ENCODE data around the gene NFIA. TPM values are rescaled to one million over a fixed set of nuclear protein-coding genes. Genes with fewer than 3 reads are reported as not detected.

NFIA gene
- polyA plus RNA-seq = 10 to 100 TPM in 2 of 3 donors, 1 to 10 TPM in 1; 3.9 to 25.9 (median 18.2) TPM

DNA sequence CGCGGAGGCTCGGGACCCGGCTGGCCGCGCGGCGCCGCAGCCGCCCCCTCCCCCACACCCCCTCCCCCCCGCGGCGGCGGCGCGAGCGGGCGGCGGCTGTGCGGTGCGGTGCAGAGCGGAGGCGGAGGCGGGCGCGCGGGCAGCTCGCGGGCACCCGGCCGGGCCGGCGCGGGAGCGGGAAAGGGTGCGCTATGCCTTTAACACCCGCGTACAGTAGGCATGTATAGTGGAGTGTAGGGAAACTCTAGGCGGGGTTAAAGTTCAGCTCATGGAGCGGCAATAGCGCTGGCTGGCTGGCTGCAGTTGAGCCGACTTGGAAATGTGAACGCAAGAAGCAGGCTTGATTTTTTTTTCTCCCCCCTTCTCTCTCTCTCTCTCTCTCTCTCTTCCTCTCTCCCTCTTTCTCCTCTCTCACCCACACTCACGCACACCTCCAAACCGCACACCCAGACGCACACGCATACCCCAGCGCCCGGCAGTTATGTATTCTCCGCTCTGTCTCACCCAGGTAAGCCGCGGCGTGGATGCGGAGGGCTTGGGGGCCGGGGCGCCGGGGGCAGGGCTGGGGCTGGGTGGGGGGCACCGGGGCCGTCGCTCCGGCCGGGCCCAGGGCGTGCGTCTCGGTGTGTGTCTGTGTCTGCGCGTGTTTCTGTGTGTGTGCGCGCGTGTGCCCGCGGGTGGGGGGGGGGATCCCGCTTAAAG lies at the start of gene NFIA:
NFIA (plus strand) TSS at position 251 of the 702 bp plus-strand sequence.
- H3K27ac ChIP-seq (ENCODE audit: low read depth, low read length) = peak within 1 kb of the TSS; percentile 90
- 0 to 1% (median 1%) methylated on average over 35 to 62 of the region's 73 CpGs for WGBS, 3 donors

DNA sequence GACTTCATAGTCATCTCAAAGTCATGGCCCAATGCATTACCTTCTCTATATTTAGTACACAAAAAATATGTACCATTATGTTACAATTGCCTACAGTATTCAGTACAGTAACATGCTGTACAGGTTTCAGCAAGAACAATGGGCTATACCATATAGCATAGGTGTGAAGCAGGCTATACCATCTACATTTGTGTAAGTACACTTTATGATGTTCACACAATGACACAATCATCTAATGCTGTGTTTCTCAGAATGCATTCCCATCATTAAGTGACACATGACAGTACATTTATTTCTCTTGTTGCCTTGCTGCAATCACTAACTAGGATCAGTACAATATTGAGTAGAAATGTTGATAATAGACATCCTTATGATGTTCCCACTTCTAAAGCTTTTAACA lies 46.5 kb upstream of the NFIA start:
- no peak overlapping the region for H3K27ac ChIP-seq (ENCODE audit: low read depth, low read length)

DNA sequence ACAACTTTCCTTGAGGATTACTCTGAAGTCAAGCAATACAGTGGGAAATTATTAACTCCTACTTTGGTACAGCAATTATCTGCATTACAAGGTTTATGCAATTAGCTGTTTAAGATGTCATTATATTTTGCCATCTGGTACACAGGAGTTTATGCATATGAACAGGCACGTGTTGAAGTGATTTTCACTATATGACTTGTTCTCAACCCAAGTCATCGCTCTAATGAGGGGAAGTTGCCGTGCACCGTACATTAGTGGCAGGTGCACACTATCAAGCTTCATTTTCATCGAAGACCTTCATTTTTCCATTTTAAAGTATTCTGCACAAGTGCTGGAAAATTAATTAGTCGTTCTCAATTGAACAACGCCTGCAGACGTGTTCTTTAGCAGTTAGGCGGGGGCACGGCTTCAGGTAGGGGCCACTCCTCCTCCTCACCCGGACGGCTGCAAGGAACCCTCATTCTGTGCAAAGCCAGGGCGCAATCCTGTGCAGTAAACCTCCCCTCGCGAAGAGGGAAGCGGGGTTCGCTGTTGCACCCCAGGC lies 39.8 kb upstream of the NFIA start:
- no peak overlapping the region for H3K27ac ChIP-seq (ENCODE audit: low read depth, low read length)
- 24 to 27% (median 26%) methylated on average over 17 of the region's 17 CpGs for WGBS, 3 donors

DNA sequence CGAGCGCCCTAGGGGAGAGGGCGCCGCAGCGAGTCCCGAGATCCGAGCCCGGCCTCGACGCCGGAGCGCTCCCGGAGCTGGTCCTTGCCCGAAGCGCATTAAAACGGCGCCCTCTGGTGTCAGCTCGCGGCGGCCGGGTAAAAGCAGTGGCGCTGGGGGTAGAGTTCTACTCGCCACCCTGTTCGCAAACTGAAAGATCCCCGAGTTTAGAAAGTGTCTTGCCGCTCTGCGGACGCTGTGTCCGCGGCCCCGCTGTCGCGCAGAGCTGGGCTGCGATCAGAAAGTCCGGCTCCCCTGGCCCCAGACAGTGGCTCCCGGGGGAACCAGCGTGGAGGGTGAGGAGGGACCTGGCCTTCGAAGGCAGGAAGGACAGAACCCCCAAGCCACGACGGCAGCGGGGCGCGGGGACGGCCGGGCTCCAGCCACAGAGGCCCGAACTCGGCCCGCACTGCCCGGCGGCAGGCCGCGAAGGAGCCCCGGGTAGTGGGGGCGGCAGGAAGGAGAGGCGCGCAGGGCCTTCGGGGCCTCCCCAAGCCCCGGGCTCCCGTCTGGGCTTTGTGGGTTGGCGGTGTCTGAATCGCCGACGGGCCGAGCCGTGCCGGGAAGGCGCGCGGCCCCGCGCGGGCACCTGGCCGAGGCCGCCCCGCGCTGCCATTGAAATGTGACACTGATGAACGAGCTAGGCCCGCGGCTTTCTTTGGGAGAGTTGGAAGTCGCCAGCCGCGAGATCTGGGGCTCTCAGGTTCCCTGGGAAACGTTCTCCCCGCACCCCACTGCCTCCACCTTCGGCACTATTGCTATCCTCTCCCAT lies 39.1 kb upstream of the NFIA start:
- WGBS, 3 donors = 4 to 10% (median 9%) methylated on average over 71 to 85 of the region's 85 CpGs
- no peak overlapping the region for H3K27ac ChIP-seq (ENCODE audit: low read depth, low read length)

DNA sequence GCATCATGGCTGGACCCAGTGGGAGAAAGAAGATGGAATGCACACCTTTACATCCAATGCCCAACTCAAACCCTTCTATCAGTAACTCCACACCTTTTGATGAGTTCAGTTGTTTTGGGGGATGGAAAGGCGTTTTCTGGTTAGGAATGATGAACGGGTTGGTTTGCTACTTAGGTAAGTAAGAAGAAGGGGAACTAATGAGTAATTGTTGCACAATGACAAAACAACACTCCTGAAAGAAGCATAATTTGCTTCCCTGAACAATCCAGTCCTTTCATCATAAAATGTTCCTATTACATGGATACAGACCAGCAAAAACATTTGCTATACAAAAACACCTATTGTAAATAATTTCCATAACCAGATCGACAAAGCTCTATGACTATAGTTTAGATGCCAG lies 35.9 kb upstream of the NFIA start:
- no peak overlapping the region for H3K27ac ChIP-seq (ENCODE audit: low read depth, low read length)
- WGBS, 3 donors = 77 to 91% (median 84%) methylated on average over 3 of the region's 3 CpGs

DNA sequence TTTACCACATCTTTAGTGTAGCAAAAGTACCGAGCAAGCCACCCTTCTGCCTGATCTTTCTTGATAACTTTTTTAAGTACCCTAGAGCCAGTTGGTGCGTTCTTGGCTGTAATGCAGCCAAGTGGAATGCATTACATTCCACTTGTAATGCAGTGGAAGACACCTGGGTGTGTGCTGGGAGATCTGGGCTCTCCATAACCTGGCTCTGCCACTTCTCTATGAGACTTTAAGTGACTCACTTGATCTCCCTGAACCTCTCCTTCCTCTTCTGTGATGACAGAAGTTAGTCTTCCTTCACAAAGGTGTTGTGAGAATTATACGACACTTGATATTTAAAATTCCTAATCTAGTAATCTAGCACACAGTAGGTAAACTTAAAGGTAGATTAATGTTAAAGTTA lies 35.3 kb upstream of the NFIA start:
- 91 to 96% (median 96%) methylated on average over 3 of the region's 3 CpGs for WGBS, 3 donors
- no peak overlapping the region for H3K27ac ChIP-seq (ENCODE audit: low read depth, low read length)

DNA sequence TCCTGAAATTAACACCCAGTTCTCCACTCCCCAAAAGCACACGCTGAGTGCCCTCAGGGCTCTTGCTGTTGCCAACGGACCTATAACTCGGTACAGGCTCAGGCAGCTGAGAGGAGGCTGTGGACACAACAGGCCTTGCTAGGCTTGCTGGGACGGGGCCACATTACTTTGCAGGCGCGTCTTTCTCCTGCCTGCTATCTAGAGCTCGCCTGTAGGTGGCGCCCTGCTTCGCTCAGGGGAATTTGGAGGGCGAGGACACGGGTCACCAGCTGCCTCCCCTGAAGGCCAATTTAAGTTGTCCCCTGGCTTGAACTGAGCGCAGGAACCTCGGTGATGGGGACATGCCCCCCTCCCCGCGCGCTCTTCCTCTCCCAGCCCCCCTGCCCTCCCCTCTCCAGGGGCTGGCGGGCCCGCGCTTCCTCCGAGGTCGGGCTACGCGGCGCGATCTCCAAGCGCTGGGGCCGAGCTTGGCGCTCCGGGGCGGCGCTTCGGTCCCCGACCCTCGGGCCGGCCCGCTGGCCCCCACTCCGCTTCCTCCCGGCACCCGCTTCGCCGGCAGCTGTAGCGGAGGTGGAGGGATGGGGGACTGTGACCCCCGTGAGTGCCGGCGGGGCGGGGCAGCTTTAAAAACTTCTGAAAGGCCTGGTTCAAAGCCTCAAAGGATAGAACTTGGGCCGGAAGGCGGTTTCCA lies 32.4 kb upstream of the NFIA start:
- peak overlapping the region; percentile 18 for H3K27ac ChIP-seq (ENCODE audit: low read depth, low read length)
- 0 to 1% (median 1%) methylated on average over 46 to 48 of the region's 48 CpGs for WGBS, 3 donors

DNA sequence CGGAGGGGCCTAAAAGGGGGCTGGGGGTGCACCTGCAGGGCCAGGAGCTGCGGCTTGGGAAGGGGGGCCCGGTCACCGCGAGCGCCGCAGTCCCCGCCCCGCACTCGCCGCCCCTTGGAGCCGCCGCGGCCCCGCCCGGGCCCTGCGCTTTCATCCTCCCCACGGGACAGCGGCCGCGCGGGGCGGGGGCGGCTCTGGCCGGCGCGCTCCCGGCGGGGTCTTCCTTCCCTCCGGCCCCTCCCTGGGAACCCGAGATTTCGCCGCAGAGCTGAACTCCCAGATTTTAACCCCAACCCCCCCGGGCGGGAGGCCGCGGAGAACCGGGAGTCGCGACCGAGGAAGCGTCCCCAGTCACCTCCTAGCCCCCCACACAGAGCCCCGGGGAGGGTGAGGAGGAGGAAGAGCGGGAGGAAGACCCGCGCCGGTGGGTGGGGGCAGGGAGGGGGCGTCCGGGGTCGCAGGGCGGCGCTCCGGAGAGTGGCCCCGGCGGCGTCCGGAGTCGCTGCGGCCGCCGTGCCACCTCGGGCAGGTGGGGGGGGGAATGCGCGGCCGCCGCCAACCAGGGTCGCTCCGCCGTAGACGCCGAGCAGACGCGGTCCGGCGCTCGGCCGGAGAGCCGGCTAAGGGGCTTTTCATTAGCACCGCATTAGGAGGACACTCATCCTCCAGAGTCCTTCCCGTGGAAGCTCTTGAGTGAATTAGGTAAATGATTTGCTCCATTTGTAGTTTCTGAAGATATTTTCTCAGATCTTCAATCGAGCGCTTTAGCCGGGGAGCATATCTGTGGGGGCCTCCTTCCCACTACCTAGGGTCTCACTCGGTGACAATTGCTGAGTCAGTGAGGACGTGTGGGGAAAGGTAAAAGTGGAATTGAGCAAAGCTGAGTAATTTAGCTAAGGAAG lies 31.6 kb upstream of the NFIA start:
- H3K27ac ChIP-seq (ENCODE audit: low read depth, low read length) = peak overlapping the region; percentile 46
- WGBS, 3 donors = 1% methylated on average over 63 to 84 of the region's 85 CpGs

DNA sequence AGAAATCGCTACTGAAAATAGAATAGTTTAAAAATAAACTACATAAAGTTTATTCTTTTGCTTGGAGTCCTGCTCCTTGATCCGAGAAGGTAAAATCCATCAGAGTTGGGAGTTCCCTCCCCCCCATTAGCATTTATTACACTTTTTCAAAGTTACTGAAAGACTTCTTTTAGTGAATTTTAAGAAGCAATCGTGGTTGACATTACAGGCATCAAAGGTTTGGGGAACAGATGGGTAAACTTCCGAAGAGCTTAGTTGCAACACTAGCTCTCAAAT lies 31.0 kb upstream of the NFIA start:
- 20 to 50% (median 25%) methylated on average over 4 of the region's 4 CpGs for WGBS, 3 donors
- H3K27ac ChIP-seq (ENCODE audit: low read depth, low read length) = no peak overlapping the region

DNA sequence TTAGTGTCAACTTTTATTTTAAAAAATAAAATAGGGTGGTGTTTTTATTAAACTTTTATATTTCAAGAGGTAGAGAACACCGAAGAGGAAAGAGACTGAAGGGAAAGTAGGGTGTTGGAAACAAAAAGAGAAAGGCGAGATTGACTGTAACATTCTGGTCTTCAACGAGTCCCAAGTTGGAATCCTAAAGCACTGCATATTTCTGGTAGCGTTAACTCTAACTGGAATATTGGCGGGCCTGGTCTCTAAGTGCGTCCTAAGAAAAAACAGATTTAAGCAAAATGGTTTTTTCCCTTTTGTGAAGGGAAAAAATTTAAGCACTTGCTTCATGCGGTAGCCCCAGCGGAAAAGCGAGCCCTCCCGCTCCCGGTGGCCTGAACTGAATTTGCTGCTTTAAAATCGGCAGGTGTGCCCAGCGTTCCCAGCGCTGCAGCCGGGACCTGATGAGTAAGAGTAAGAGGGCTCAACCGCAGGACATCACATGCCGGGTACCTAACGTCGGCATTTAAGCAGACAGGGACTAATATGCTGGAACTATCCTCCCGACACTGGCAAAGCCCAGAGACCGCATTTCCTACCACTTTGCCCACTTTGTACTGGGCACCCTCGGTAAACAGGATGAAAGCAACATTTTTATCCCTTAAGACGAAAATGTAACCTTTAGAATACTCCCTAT lies 30.5 kb upstream of the NFIA start:
- 64 to 91% (median 73%) methylated on average over 23 of the region's 23 CpGs for WGBS, 3 donors
- no peak overlapping the region for H3K27ac ChIP-seq (ENCODE audit: low read depth, low read length)

DNA sequence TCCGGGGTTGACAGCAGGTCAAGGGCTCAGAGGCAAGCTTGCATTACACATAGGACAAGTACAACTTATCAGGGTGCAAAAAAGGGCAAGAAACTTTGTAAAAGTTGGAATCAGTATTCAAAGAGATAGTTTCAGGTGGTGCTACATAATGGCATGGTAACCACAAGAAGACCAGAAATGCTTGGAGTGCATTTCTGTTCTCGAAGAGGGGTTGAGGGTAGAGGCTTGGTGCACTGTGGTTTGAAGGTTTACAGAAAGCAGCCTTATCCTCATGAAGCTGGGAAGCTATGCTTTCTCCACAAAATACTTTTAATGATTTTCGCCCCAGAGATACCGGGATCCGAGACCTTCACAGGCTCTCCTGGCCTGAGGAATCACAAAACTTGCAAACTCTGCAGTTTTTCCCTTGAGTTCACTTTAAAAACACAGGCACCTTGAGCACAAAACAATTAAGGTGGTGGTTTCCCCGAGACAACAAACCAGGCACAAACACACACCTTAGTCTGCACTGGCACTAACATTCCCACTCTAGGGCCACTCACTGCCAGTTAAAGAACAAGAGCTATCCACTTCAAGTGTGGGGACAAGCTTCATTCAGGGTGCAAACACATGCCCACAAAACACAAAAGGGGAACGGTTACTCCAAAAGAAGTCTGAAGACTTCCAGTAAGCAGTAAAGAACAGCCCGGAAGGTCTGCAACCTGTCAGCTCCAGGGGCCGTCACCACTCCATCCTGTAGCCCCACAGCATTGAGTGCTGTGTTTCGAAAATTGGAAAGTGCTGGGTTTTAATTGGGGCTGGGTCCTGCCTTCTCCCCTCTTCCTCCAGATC lies 29.8 kb upstream of the NFIA start:
- WGBS, 3 donors = 54 to 83% (median 66%) methylated on average over 10 of the region's 10 CpGs
- no peak overlapping the region for H3K27ac ChIP-seq (ENCODE audit: low read depth, low read length)

DNA sequence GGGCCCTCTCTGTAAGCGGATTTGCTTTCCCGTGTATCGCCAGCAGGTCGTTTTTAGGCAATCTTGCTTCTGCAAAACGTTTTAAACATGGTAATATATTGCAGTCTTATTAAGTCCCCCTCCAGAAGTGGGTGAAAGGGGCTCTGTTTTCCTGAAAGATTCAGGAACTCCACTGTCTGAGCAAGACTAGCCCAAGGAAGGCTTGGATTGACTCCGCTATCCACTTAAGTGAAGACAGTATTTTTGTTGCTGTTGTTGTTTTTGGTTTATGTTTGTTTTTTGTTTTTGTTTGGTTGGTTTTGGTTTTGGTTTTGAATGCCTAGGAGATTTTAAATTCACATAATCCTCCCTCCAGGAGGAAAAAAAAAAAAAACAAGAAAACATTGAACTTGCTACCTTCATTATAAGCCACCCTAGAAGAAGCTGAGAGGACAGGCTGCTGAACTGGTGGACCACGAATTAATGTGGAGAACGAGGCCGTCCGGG lies 29.1 kb upstream of the NFIA start:
- WGBS, 3 donors = 28 to 48% (median 28%) methylated on average over 10 of the region's 10 CpGs

DNA sequence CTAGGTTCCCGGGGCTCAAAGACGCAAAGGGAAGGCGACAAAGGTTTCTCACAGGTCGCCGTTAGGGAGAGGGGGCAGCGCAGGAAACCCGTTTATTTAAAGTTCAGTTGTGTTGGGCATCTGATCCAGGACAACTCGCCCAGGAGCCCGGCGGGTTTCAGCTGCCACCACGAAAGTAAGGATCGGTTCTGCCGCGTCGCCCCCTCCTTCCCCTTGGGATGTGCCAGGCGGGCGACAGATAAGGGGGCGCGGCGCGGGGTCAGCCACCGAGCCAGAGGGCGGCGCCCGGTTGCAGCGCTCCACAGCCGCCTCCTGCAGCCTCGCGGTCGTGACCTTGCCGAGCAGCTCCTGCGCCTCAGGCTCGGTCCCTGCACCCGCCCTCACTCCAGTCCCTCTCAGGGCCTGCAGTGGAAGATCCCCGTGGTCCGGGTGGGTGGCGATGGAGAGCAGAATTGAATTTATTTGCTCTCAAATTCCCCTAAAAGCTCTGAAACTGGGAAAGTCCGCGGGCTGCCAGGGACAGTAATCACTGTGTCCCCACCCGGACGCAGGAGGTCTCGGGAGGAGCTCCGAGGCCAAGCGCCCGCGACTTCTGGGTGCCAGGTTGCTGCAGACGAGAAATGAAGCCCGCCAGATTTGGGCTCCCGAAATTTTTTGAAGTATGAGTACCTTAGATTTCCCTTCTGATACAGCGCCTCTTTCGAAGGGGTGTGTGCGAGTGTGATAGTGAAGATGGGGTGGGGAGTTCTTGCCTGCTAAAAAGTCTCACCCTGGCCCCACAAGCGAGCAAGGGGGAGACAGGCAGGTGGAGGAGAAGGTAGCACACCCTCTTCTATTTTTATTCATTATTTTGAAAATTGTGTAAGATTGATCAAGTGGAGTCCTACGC lies 28.4 kb upstream of the NFIA start:
- 7 to 15% (median 7%) methylated on average over 54 of the region's 54 CpGs for WGBS, 3 donors
- no peak overlapping the region for H3K27ac ChIP-seq (ENCODE audit: low read depth, low read length)

More for the DNA sequence above, 29.1 kb upstream of the NFIA start:
- no peak overlapping the region for H3K27ac ChIP-seq (ENCODE audit: low read depth, low read length)

DNA sequence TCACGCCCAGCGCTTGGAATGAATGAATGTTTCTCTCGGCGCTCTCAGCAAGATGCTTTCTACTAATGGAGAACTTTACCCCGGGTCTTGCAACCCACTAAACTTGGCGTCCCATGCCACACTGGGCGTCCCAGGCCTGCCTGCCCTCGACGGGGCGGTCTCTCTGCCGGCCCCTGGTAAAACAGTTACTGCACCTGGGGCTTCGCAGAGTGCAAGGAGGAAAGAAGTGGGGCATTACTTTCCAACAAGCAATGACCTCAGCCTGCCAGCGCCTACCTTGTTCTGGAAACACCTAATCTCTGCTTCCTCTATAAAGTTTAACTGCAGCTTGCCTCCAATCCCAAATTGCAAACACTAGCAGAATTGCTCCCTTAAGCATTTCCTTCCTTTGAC lies 27.8 kb upstream of the NFIA start:
- H3K27ac ChIP-seq (ENCODE audit: low read depth, low read length) = no peak overlapping the region
- WGBS, 3 donors = 81 to 84% (median 83%) methylated on average over 13 of the region's 13 CpGs

DNA sequence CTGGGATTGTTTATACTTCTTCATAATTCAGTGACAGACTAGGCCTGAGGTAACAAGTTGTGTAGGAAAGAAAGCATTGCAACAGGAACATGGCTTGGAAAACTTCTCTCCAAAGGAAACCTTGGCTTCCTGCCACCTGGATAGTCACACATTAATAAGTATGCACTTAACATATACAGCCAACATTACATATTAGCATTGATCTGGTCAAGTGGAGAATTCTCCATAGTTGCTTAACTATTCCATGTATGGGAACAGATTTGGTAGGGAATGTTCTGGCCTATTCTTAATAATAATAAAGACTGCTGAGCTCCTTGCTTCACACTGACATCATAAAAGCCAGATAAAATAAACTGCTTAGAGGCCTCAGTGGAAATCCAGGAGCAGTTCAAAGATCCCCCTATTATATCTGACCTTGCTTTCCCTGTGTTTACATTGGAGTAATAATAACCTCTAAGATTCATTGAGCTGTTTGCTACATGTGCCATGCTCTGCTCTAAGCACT lies 27.2 kb upstream of the NFIA start:
- no peak overlapping the region for H3K27ac ChIP-seq (ENCODE audit: low read depth, low read length)

DNA sequence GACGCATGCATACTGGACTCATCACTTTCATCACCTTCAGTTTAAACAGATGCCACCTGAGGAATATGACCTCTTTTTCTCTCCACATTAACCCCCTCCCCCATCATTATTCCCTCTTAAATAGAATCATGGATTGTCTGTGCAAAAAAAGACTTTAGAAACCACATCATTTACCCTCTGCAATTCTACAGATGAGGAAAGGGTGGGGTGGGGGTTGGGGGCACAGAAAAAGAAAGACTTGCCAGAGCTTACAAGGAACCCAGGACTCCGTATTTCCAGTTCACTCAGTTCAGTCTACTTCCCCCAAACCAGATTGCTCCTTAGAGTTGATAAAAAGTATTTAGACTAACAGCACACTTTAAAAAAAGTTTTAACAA lies 26.2 kb upstream of the NFIA start:
- 34 to 68% (median 60%) methylated on average over 2 of the region's 2 CpGs for WGBS, 3 donors
- H3K27ac ChIP-seq (ENCODE audit: low read depth, low read length) = no peak overlapping the region

Measured in adipose tissue (tissue), 3 donors.